ENCODE data around the gene ZNF101.
"Not testable (repeated sequence)": the region's sequence is repeated elsewhere in the genome, so short reads cannot be mapped to it uniquely, and the experiment has no call there.

ZNF101 gene

GRCh38 chr19:19656451-19657396 is 11.9 kb upstream of the ZNF101 start:
- no peak overlapping the region for H3K4me3 ChIP-seq (ENCODE audit: low read length)
- no peak for DNase-seq (ENCODE audit: low read depth, low spot score)

GRCh38 chr19:19657397-19657783 is 11.2 kb upstream of the ZNF101 start:
- no peak for DNase-seq (ENCODE audit: low read depth, low spot score)
- no peak overlapping the region for H3K4me3 ChIP-seq (ENCODE audit: low read length)

GRCh38 chr19:19659646-19660245 is 8.9 kb upstream of the ZNF101 start:
- DNase-seq (ENCODE audit: low read depth, low spot score) = no peak

GRCh38 chr19:19661141-19661674 is 7.4 kb upstream of the ZNF101 start:
- H3K4me3 ChIP-seq (ENCODE audit: low read length) = no peak overlapping the region
- DNase-seq (ENCODE audit: low read depth, low spot score) = no peak

More at GRCh38 chr19:19659646-19660245, 8.9 kb upstream of the ZNF101 start:
- no peak overlapping the region for H3K4me3 ChIP-seq (ENCODE audit: low read length)

- peak overlapping the region; percentile 92 for H3K4me3 ChIP-seq (ENCODE audit: low read length)
- peak; percentile 28 for DNase-seq (ENCODE audit: low read depth, low spot score)
Observed at GRCh38 chr19:19661675-19662251, 6.9 kb upstream of the ZNF101 start.

GRCh38 chr19:19662344-19662743 is 6.3 kb upstream of the ZNF101 start:
- no peak for DNase-seq (ENCODE audit: low read depth, low spot score)
- H3K4me3 ChIP-seq (ENCODE audit: low read length) = peak overlapping the region; percentile 92

GRCh38 chr19:19662871-19663255 is 5.8 kb upstream of the ZNF101 start:
- H3K4me3 ChIP-seq (ENCODE audit: low read length) = peak overlapping the region; percentile 92
- no peak for DNase-seq (ENCODE audit: low read depth, low spot score)

GRCh38 chr19:19663256-19664120 is 5.2 kb upstream of the ZNF101 start, which contains the start of gene ATP13A1:
Gene ATP13A1, minus strand, starts transcription at chr19:19663676. Its CDS starts 10 bp downstream, at chr19:19663666.
- DNase-seq (ENCODE audit: low read depth, low spot score) = peak; percentile 95
- peak within 1 kb of the TSS; percentile 92 for H3K4me3 ChIP-seq (ENCODE audit: low read length)

GRCh38 chr19:19665420-19665948 is 3.2 kb upstream of the ZNF101 start:
- H3K4me3 ChIP-seq (ENCODE audit: low read length); DNase-seq (ENCODE audit: low read depth, low spot score): not testable (repeated sequence)

GRCh38 chr19:19670070-19670551 is 1.5 kb downstream of the ZNF101 start:
- H3K4me3 ChIP-seq (ENCODE audit: low read length) = peak overlapping the region; percentile 86
- DNase-seq (ENCODE audit: low read depth, low spot score) = no peak

GRCh38 chr19:19672816-19673215 is 4.2 kb downstream of the ZNF101 start:
- DNase-seq (ENCODE audit: low read depth, low spot score) = no peak

GRCh38 chr19:19674315-19674714 is 5.7 kb downstream of the ZNF101 start:
- no peak for DNase-seq (ENCODE audit: low read depth, low spot score)

More at GRCh38 chr19:19672816-19673215, 4.2 kb downstream of the ZNF101 start:
- no peak overlapping the region for H3K4me3 ChIP-seq (ENCODE audit: low read length)

GRCh38 chr19:19677579-19677978 is 8.9 kb downstream of the ZNF101 start:
- no peak overlapping the region for H3K4me3 ChIP-seq (ENCODE audit: low read length)
- no peak for DNase-seq (ENCODE audit: low read depth, low spot score)

More at GRCh38 chr19:19674315-19674714, 5.7 kb downstream of the ZNF101 start:
- no peak overlapping the region for H3K4me3 ChIP-seq (ENCODE audit: low read length)

- H3K4me3 ChIP-seq (ENCODE audit: low read length) = no peak overlapping the region
- DNase-seq (ENCODE audit: low read depth, low spot score) = no peak
Observed at GRCh38 chr19:19679176-19680073, 10.8 kb downstream of the ZNF101 start.

GRCh38 chr19:19686119-19686518 is 17.5 kb downstream of the ZNF101 start:
- not testable (repeated sequence) for DNase-seq (ENCODE audit: low read depth, low spot score)

GRCh38 chr19:19686580-19686979 is 17.9 kb downstream of the ZNF101 start:
- H3K4me3 ChIP-seq (ENCODE audit: low read length) = no peak overlapping the region
- no peak for DNase-seq (ENCODE audit: low read depth, low spot score)

More at GRCh38 chr19:19686119-19686518, 17.5 kb downstream of the ZNF101 start:
- not testable (repeated sequence) for H3K4me3 ChIP-seq (ENCODE audit: low read length)

- DNase-seq (ENCODE audit: low read depth, low spot score) = no peak
- no peak overlapping the region for H3K4me3 ChIP-seq (ENCODE audit: low read length)
Observed at GRCh38 chr19:19687090-19687489, 18.5 kb downstream of the ZNF101 start.

Measured in Jurkat, Clone E6-1 (cell line).